HG03378 (cell line): Measurements from ENCODE around the gene SORCS3.
"Not testable (repeated sequence)": the region's sequence is repeated elsewhere in the genome, so short reads cannot be mapped to it uniquely, and the experiment has no call there.

Source experiments
- ATAC-seq: cut with Tn5 transposase; IDR thresholded peaks from one replicate; pipeline ENCODE4 v1.9.1; 2021; ENCODE audit warnings: mild to moderate bottlenecking, moderate library complexity; ENCODE audit not compliant: unreplicated experiment

The SORCS3 gene

GRCh38 chr10:104689547-104689946 is 48.5 kb downstream of the SORCS3 start:
- ATAC-seq, result no peak

GRCh38 chr10:104690101-104690500 is 49.0 kb downstream of the SORCS3 start:
- ATAC-seq, result no peak

- no peak for ATAC-seq
Observed at GRCh38 chr10:104690959-104691358, 49.9 kb downstream of the SORCS3 start.

GRCh38 chr10:104694074-104694473 is 53.0 kb downstream of the SORCS3 start:
- ATAC-seq, result no peak

GRCh38 chr10:104703262-104703661 is 62.2 kb downstream of the SORCS3 start:
- not testable (repeated sequence) for ATAC-seq

GRCh38 chr10:104706886-104707285 is 65.8 kb downstream of the SORCS3 start:
- ATAC-seq, result no peak

GRCh38 chr10:104707602-104708459 is 66.7 kb downstream of the SORCS3 start:
- no peak for ATAC-seq

GRCh38 chr10:104711302-104711721 is 70.2 kb downstream of the SORCS3 start:
- no peak for ATAC-seq

- ATAC-seq, result not testable (repeated sequence)
Observed at GRCh38 chr10:104730593-104730992, 89.5 kb downstream of the SORCS3 start.

- no peak for ATAC-seq
Observed at GRCh38 chr10:104731192-104731591, 90.1 kb downstream of the SORCS3 start.

- no peak for ATAC-seq
Observed at GRCh38 chr10:104732222-104732621, 91.1 kb downstream of the SORCS3 start.

GRCh38 chr10:104734433-104734832 is 93.3 kb downstream of the SORCS3 start:
- ATAC-seq, result no peak

GRCh38 chr10:104735036-104735756 is 94.1 kb downstream of the SORCS3 start:
- ATAC-seq, result no peak

GRCh38 chr10:104735757-104736391 is 94.8 kb downstream of the SORCS3 start:
- no peak for ATAC-seq

GRCh38 chr10:104741127-104741526 is 100.0 kb downstream of the SORCS3 start:
- no peak for ATAC-seq

GRCh38 chr10:104744052-104744451 is 103.0 kb downstream of the SORCS3 start:
- ATAC-seq, result no peak

GRCh38 chr10:104750291-104750690 is 109.2 kb downstream of the SORCS3 start:
- no peak for ATAC-seq

GRCh38 chr10:104762793-104763192 is 121.7 kb downstream of the SORCS3 start:
- no peak for ATAC-seq

GRCh38 chr10:104766341-104766740 is 125.3 kb downstream of the SORCS3 start:
- ATAC-seq, result peak; percentile 55

- ATAC-seq, result no peak
Observed at GRCh38 chr10:104767282-104767681, 126.2 kb downstream of the SORCS3 start.

- peak; percentile 66 for ATAC-seq
Observed at GRCh38 chr10:104767745-104768144, 126.7 kb downstream of the SORCS3 start.

- no peak for ATAC-seq
Observed at GRCh38 chr10:104773105-104773504, 132.0 kb downstream of the SORCS3 start.
